Activated T-helper 2 cell treated with anti-CD3 and anti-CD28 coated beads, Interferon-gamma antibody, Interleukin-2, Interleukin-4, amounts not matched to agents 10 μg/mL and 5 μg/mL and 100 μg/mL, durations not matched to agents 14 hours and 24 hours and 36 hours (primary cell): ENCODE data around the gene TBCE. TPM values are rescaled to one million over a fixed set of nuclear protein-coding genes. Genes with fewer than 3 reads are reported as not detected.

Experiments
- DNase-seq: peaks from one replicate; pipeline ENCODE4 v3.0.0; 2021; ENCODE audit warnings: low spot score
- H3K27ac Mint-ChIP-seq: one replicate; pipeline ENCODE4 v1.8.0; 2021; ENCODE audit warnings: mixed read lengths
- H3K27me3 Mint-ChIP-seq: one replicate; pipeline ENCODE4 v1.8.0; 2021; ENCODE audit warnings: low read depth, mixed read lengths
- H3K36me3 Mint-ChIP-seq: one replicate; pipeline ENCODE4 v1.8.0; 2021; ENCODE audit warnings: low read depth, mixed read lengths
- H3K4me1 Mint-ChIP-seq: one replicate; pipeline ENCODE4 v1.8.0; 2021; ENCODE audit warnings: low read depth, mixed read lengths
- H3K4me3 Mint-ChIP-seq: one replicate; pipeline ENCODE4 v1.8.0; 2021; ENCODE audit warnings: low read depth, mild to moderate bottlenecking, moderate library complexity, mixed read lengths
- H3K9me3 Mint-ChIP-seq: one replicate; pipeline ENCODE4 v1.8.0; 2021; ENCODE audit warnings: mixed read lengths
- intact Hi-C: fragments of 100-400 bp; cut with micrococcal nuclease; formaldehyde crosslinking; loops from one replicate; pipeline ENCODE4 v1.15.1; 2023
- total RNA-seq: library from RNA; stranded (reverse); gene quantifications from 2 replicates; pipeline ENCODE4 v1.2.3, GENCODE V29; 2022

The TBCE gene
- total RNA-seq: 25.0 and 28.2 TPM in 2 replicates

DNA sequence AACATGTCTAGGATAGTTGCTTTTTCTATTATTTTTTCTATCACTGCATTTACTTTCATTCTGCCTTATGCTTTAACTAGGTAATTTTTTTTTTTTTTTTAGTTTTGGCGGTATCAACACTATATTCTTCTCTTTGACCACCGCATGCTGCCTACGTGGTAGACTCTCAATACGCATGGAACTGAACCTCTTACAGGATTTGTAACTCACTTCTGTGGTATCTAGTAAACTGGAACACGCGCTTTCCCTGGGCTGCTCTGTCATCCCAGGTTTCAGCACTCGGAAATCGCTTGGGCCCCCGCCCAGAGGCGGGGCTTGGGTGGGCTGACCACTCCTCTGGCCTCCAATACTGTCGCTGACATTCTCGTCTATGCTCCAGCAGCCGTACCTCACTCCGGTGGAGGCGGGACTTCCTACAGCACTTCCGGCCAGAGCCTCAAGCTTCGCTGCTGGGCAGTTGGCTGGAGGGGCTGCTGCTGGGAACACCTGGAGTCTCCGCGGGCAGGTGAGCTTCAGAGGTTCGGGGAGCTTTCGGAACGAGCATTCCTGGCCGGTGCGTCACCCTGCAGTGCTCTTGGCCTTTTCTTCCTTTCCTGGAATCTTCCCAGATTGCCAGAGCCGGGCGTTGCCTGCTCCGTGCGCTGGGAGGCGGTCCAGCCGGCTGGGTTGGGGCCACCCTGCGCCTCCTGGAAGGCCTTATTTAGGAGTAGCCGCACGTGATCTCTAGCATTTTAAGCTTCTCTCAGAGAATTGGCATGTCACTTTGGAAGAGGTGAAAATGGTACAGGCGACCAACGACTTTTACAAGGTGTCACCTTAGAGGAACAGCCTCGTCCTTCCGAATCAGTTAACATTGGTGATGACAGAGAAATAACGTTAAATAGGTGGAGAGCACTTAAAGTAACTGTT lies at the start of gene TBCE:
Gene TBCE, plus strand, starts transcription at position 428 of the 909 bp plus-strand sequence. CDS start 12,623 bp downstream, outside the sequence.
- peak within 1 kb of the TSS; percentile 82 for H3K27ac Mint-ChIP-seq
- DNase-seq: peak; percentile 85
- no peaks in the 10 kb centered on the region for H3K9me3 Mint-ChIP-seq
- intact Hi-C loops: loop anchor here (1.0 to 5.0 kb wide), 3 partner anchors 39 to 121 kb away; partner anchors contain the start of genes ARID4B and GGPS1
- peaks cover 14% of the 10 kb centered on the region for H3K36me3 Mint-ChIP-seq
- no peaks in the 10 kb centered on the region for H3K27me3 Mint-ChIP-seq
- peaks cover 26% of the 10 kb centered on the region for H3K4me1 Mint-ChIP-seq
- H3K4me3 Mint-ChIP-seq: peak within 1 kb of the TSS; percentile 97

GRCh38 chr1:235319255-235319654 lies 48.0 kb upstream of the TBCE start:
- no peak for DNase-seq
- Mint-ChIP-seq H3K4me3 (no peak overlapping the region), H3K36me3 (peaks cover 46% of the 10 kb centered on the region), H3K27ac (no peak overlapping the region), H3K9me3 (no peaks in the 10 kb centered on the region), H3K4me1 (peaks cover 54% of the 10 kb centered on the region), H3K27me3 (no peaks in the 10 kb centered on the region)
- intact Hi-C loops: no loop called here

DNA sequence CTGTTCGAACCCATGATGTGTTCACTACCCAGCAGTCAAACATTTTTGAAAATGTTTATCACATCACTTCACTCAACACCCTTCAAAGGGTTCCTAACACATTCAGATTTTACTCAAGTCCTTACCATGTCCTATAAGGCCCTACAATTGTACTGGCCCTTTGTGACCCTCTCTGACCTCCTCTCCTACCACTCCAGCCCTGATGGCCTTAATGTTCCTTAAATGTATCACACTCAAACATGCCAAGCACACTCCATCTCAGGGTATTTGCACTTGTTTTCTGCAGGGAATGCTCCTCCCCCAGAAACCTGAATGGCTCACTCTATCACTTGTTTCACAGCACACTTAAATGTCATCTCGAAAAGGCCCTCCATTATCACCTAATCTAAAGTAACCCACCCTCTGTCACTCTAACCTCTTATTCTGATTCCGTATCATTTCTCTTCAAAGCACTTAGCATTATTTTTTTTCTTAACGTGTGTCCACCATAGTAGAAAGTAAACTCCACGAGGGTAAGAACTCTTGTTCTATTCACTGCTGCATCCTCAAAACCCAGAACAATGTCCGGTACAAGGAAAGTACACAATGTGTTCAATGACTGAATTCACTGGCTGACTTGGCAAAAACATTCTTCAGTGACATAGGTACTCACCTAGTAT lies 46.6 kb upstream of the TBCE start:
- DNase-seq: no peak
- peak overlapping the region; percentile 53 for H3K27ac Mint-ChIP-seq
- H3K36me3 Mint-ChIP-seq: peaks cover 43% of the 10 kb centered on the region
- H3K9me3 Mint-ChIP-seq: no peaks in the 10 kb centered on the region
- intact Hi-C loops: loop anchor here (10.0 kb wide), 1 partner anchor 846 kb away; the partner anchor contains the start of gene TARBP1
- H3K27me3 Mint-ChIP-seq: no peaks in the 10 kb centered on the region
- H3K4me1 Mint-ChIP-seq: peaks cover 53% of the 10 kb centered on the region
- no peak overlapping the region for H3K4me3 Mint-ChIP-seq

- Mint-ChIP-seq H3K4me3 (peak overlapping the region; percentile 58), H3K4me1 (peaks cover 44% of the 10 kb centered on the region), H3K27me3 (no peaks in the 10 kb centered on the region), H3K27ac (no peak overlapping the region), H3K36me3 (peaks cover 39% of the 10 kb centered on the region), H3K9me3 (no peaks in the 10 kb centered on the region)
- intact Hi-C loops: loop anchor here (10.0 kb wide), 1 partner anchor 849 kb away; the partner anchor contains the start of gene TARBP1
- DNase-seq: no peak
Observed at GRCh38 chr1:235324296-235324695, 42.9 kb upstream of the TBCE start.

- no peak for DNase-seq
- Mint-ChIP-seq H3K4me1 (peaks cover 41% of the 10 kb centered on the region), H3K4me3 (peak overlapping the region; percentile 98), H3K36me3 (peaks cover 35% of the 10 kb centered on the region), H3K27me3 (no peaks in the 10 kb centered on the region), H3K9me3 (no peaks in the 10 kb centered on the region), H3K27ac (no peak overlapping the region)
- intact Hi-C loops: loop anchor here (5.0 to 10.0 kb wide), 3 partner anchors 542 to 850 kb away; partner anchors contain the start of genes LYST and TARBP1
Observed at GRCh38 chr1:235325139-235325538, 42.1 kb upstream of the TBCE start.

DNA sequence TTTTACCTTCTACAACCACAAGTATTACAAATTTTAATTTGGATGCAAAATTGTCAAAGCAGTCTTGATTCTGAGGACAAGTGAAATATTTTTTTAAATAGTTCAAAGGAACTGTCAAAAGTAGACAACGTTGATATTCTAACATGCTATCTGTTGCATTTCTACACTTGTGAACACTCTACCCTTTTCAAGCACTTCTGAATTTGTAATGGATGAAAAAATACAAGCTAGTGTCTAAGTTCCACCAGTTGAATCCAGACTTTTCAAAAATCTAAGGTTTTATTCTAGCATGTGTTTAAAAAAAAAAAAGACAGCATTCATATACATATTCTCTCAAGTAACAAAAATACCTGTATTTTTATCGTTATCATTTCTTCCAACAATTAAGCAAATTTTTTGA lies 41.4 kb upstream of the TBCE start:
- no peaks in the 10 kb centered on the region for H3K9me3 Mint-ChIP-seq
- DNase-seq: no peak
- H3K36me3 Mint-ChIP-seq: peaks cover 34% of the 10 kb centered on the region
- intact Hi-C loops: loop anchor here (5.0 to 10.0 kb wide), 3 partner anchors 541 to 851 kb away; partner anchors contain the start of genes LYST and TARBP1
- H3K4me1 Mint-ChIP-seq: peaks cover 40% of the 10 kb centered on the region
- H3K27me3 Mint-ChIP-seq: no peaks in the 10 kb centered on the region
- peak overlapping the region; percentile 98 for H3K4me3 Mint-ChIP-seq
- H3K27ac Mint-ChIP-seq: peak overlapping the region; percentile 92

- intact Hi-C loops: loop anchor here (5.0 to 10.0 kb wide), 3 partner anchors 540 to 852 kb away; partner anchors contain the start of genes LYST and TARBP1
Observed at GRCh38 chr1:235326719-235327558, 40.3 kb upstream of the TBCE start.

DNA sequence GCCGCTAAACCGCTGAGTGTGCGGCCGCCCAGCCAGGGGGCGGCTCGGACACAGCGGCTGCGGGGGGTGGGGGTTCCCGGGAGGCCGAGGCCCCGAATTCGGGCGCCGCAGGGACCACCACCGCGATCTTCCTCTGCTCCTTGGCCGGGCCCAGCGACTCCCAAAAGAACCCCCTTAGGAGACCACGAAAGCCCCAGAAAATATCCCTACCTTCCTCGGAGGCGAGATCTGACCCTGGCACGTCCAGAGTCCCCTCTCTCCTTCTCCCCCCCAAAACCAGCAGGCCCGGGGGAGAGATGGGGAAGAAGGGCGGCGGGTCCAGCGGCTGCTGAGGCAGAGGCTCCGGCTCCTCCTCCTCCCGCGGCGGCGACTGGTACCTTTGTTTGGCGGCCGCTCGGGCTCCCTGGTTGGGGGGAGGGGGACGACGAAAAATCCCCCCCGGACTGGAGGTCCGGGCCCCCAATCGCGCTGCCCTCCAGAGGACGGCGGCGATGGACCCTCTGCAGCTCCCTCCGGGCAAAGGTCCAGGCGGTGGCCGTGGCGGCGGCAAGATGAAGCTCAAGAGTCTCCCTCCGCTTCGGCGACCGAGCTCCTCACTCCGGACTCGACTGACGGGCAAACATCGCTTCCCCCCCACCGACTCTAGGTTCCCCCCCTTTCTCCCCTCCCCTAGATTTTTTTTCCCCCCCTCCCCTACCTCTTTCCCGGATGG lies 39.5 kb upstream of the TBCE start, which contains the start of gene ARID4B:
Gene ARID4B, minus strand, starts transcription at position 621 of the 712 bp plus-strand sequence. CDS start 1,260 bp downstream, outside the sequence.
- intact Hi-C loops: loop anchor here (1.0 to 10.0 kb wide), 12 partner anchors 23 to 954 kb away; partner anchors contain the start of genes B3GALNT2, COA6, LYST and RBM34
- Mint-ChIP-seq H3K9me3 (no peaks in the 10 kb centered on the region), H3K27ac (peak within 1 kb of the TSS; percentile 92), H3K27me3 (no peaks in the 10 kb centered on the region), H3K4me1 (peaks cover 41% of the 10 kb centered on the region), H3K4me3 (peak within 1 kb of the TSS; percentile 98), H3K36me3 (peaks cover 33% of the 10 kb centered on the region)
- DNase-seq: no peak

More at GRCh38 chr1:235326719-235327558, 40.3 kb upstream of the TBCE start:
- DNase-seq: peak; percentile 58
- Mint-ChIP-seq H3K4me3 (peak overlapping the region; percentile 98), H3K27ac (peak overlapping the region; percentile 92), H3K4me1 (peaks cover 44% of the 10 kb centered on the region), H3K36me3 (peaks cover 37% of the 10 kb centered on the region), H3K9me3 (no peaks in the 10 kb centered on the region), H3K27me3 (no peaks in the 10 kb centered on the region)

GRCh38 chr1:235328271-235329138 lies 38.7 kb upstream of the TBCE start, which contains the start of gene GGPS1:
Gene GGPS1, plus strand, starts transcription at chr1:235328570. Its CDS starts 6,695 bp downstream, at chr1:235335265.
- H3K27ac Mint-ChIP-seq: peak within 1 kb of the TSS; percentile 88
- intact Hi-C loops: loop anchor here (1.0 to 10.0 kb wide), 12 partner anchors 24 to 955 kb away; partner anchors contain the start of genes B3GALNT2, COA6, LYST and RBM34
- peaks cover 39% of the 10 kb centered on the region for H3K4me1 Mint-ChIP-seq
- no peaks in the 10 kb centered on the region for H3K27me3 Mint-ChIP-seq
- peaks cover 32% of the 10 kb centered on the region for H3K36me3 Mint-ChIP-seq
- DNase-seq: peak; percentile 94
- no peak within 1 kb of the TSS for H3K4me3 Mint-ChIP-seq
- no peaks in the 10 kb centered on the region for H3K9me3 Mint-ChIP-seq

DNA sequence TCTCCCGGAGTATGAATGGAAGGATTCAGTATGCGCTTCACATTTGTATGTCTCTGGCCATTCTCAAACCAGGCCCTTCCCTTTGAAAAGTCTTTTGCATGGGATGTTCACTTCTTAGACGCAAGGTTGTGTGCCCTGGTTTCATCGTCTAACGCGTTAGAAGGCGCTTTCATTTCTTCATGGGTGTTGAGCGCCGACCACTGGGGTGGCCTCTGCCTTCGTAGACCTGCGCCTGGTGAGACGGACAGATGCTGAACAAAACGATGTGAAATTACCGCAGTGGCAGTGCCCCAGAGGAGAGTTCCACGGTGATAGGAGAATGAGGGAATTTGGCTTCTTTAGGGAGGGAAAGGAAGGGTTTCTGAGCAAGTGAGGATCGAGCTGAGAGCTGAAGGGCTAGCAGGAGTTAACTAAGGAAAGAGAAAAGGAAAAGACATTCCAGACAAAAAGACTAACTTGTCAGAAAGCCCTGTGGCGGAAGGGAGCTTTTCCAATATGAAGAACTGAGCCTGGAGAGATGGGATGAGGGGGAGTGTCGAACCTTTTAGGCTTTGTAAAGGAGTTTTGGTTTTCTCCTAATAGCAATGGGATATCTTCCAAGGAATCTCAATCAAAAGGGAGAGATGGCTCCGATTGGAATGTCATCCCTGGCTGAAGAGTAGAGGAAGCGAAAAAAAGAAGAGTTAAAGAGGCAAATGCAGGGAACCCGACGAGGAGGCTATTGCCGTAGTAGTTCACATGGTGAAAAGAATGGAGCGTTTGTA lies 37.9 kb upstream of the TBCE start:
- Mint-ChIP-seq H3K9me3 (no peaks in the 10 kb centered on the region), H3K4me3 (no peak overlapping the region), H3K27ac (no peak overlapping the region), H3K27me3 (no peaks in the 10 kb centered on the region), H3K4me1 (peaks cover 35% of the 10 kb centered on the region), H3K36me3 (peaks cover 35% of the 10 kb centered on the region)
- intact Hi-C loops: loop anchor here (2.0 to 10.0 kb wide), 6 partner anchors 25 to 855 kb away; partner anchors contain the start of genes LYST and TARBP1
- peak; percentile 59 for DNase-seq
